ENCODE data around the gene HM13.

DNA sequence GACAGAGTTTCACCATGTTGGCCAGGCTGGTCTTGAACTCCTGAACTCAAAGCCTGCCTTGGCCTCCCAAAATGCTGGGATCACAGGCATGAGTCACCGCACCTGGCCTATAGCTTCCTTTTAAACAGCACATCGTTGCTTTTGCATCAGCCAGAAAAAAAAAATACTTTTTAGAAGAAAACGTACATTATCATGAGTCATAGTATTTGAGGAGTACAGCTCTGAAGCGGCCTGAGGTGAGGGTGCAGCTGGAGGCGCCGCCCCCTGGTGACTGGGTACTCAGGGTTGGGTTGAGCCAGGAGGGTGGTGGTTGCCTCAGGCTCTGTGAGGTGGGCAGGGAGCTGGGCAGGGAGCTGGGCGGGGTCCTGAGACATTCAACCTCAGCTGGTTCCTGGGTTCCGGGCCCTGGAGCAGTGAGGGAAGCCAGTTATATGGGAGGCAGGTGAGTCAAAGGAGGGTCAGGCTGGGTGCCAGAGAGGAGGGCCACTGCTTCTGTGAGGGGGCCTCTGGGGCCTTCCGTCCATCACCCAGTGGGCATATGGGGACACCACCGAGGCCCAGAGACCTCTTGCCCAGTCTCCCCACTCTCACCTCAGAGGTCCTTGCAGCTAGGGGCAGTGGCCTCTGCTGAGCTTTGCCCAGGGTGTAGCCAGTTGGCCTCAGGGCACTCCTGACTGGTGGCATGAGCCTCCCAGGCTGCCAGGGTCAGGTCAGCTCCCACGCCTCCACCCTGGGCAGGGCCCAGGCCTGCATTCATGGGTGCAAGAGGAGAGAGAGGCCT lies 79.2 kb downstream of the HM13 start:
- no peak for TF ChIP-seq SPI1 (IDR thresholded peaks at IDR 0.05; ENCODE audit: borderline replicate concordance, low read depth)
- TF ChIP-seq, protein P1, sequence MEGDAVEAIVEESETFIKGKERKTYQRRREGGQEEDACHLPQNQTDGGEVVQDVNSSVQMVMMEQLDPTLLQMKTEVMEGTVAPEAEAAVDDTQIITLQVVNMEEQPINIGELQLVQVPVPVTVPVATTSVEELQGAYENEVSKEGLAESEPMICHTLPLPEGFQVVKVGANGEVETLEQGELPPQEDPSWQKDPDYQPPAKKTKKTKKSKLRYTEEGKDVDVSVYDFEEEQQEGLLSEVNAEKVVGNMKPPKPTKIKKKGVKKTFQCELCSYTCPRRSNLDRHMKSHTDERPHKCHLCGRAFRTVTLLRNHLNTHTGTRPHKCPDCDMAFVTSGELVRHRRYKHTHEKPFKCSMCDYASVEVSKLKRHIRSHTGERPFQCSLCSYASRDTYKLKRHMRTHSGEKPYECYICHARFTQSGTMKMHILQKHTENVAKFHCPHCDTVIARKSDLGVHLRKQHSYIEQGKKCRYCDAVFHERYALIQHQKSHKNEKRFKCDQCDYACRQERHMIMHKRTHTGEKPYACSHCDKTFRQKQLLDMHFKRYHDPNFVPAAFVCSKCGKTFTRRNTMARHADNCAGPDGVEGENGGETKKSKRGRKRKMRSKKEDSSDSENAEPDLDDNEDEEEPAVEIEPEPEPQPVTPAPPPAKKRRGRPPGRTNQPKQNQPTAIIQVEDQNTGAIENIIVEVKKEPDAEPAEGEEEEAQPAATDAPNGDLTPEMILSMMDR (IDR thresholded peaks at IDR 0.05; ENCODE audit: insufficient read depth, low read length): no peak
- TF ChIP-seq POLR2AphosphoS5 (IDR thresholded peaks at IDR 0.05; ENCODE audit: low read depth): no peak

Data from HL-60 (cell line).